A549 (cell line): ENCODE data around the gene AKIRIN2. TPM values are rescaled to one million over a fixed set of nuclear protein-coding genes. Genes with fewer than 3 reads are reported as not detected.

Experiments used
- ATAC-seq, 2 experiments: fragments of 200-7000 bp in 1 of 2; fragments of >200 bp in 1 of 2; cut with Nextera tagmentation in 1 of 2; cut with Tn5 transposase in 1 of 2; 3 replicates each; pipeline versions ENCODE4 v1.8.0 to v1.9.1; 2018 to 2020; ENCODE audit warnings: mild to moderate bottlenecking in 1 of 2, moderate library complexity in 1 of 2
- CTCF ChIA-PET: fragments of 300-600 bp; sonication (Branson Sonifier 250); formaldehyde crosslinking; extraction: SDS; loops from one replicate; lab custom pipeline; 2021; ENCODE audit warnings: antibody characterized with exemption, inconsistent platforms; lab: Yijun Ruan, JAX
- POLR2A ChIA-PET: fragments of 350-600 bp; formaldehyde crosslinking; extraction: SDS; loops from one replicate; lab custom pipeline; 2021; ENCODE audit warnings: antibody characterized with exemption, inconsistent platforms; lab: Yijun Ruan, JAX
- DNase-seq, 2 experiments: peaks; one replicate each; pipeline versions ENCODE4 v3.0.0 to v3.0.0-alpha.2; 2011 to 2016; ENCODE audit warnings: low read depth in 1 of 2, low spot score in 1 of 2
- FAIRE-seq: peaks from 2 replicates; lab custom pipeline; 2011; peaks lifted over from hg19 to GRCh38; lab: Jason Lieb, UNC
- H3K27ac ChIP-seq, 2 experiments: fragments of >200 bp; sonication (Bioruptor Twin); formaldehyde crosslinking; 3 replicates each; pipeline ENCODE4 v1.5.1; 2016 to 2017
- H3K4me1 ChIP-seq: fragments of >200 bp; sonication (Bioruptor Twin); formaldehyde crosslinking; 3 replicates; pipeline ENCODE4 v1.6.1; 2016
- H3K4me2 ChIP-seq: fragments of >200 bp; sonication (Bioruptor Twin); formaldehyde crosslinking; 3 replicates; pipeline ENCODE4 v1.6.1; 2016
- H3K4me3 ChIP-seq: fragments of >200 bp; sonication (Bioruptor Twin); formaldehyde crosslinking; 3 replicates; pipeline ENCODE4 v1.5.1; 2016
- H3K9me3 ChIP-seq: fragments of >200 bp; sonication (Bioruptor Twin); formaldehyde crosslinking; 3 replicates; pipeline ENCODE4 v1.6.1; 2016
- ATOH8 ChIP-seq: fragments of 250-450 bp; sonication (Bioruptor Pico); IDR thresholded peaks from 2 replicates; pipeline ENCODE4 v1.5.0; 2020; ENCODE audit warnings: low read depth, mild to moderate bottlenecking, moderate library complexity
- BHLHE40 ChIP-seq: IDR thresholded peaks from 2 replicates; pipeline ENCODE4 v1.6.1; 2012; ENCODE audit warnings: low read depth, low read length, inconsistent platforms
- CBX8 ChIP-seq: fragments of 200-600 bp; sonication (generic); IDR thresholded peaks from 2 replicates; pipeline ENCODE4 v1.6.1; 2016
- CEBPB ChIP-seq, 2 experiments: fragments of >200 bp in 1 of 2; sonication (Bioruptor Twin) in 1 of 2; formaldehyde crosslinking in 1 of 2; IDR thresholded peaks; 2 replicates each; pipeline ENCODE4 v1.6.1; 2012 to 2016
- CHD4 ChIP-seq: fragments of 200-600 bp; sonication (generic); IDR thresholded peaks from 2 replicates; pipeline ENCODE4 v1.6.1; 2016; ENCODE audit warnings: antibody characterized with exemption, mild to moderate bottlenecking, borderline replicate concordance
- E2F6 ChIP-seq: IDR thresholded peaks from 2 replicates; pipeline ENCODE4 v1.6.1; 2012; ENCODE audit warnings: low read depth, borderline replicate concordance
- EHMT2 ChIP-seq: fragments of 200-600 bp; sonication (generic); IDR thresholded peaks from 2 replicates; pipeline ENCODE4 v1.6.1; 2016; ENCODE audit warnings: antibody characterized with exemption, low read depth, mild to moderate bottlenecking, moderate library complexity
- EP300 ChIP-seq, 2 experiments: fragments of >200 bp; sonication (Bioruptor Twin); formaldehyde crosslinking; IDR thresholded peaks; 2 replicates in 1 of 2; 3 replicates in 1 of 2; pipeline ENCODE4 v1.6.1; 2016 to 2017
- FOSB ChIP-seq: fragments of 250-450 bp; sonication (Bioruptor Pico); IDR thresholded peaks from 2 replicates; pipeline ENCODE4 v1.5.0; 2020; ENCODE audit warnings: mild to moderate bottlenecking, moderate library complexity
- FOSL2 ChIP-seq, 2 experiments: fragments of 450-650 bp in 1 of 2; fragments of >200 bp in 1 of 2; sonication (Bioruptor Twin) in 1 of 2; formaldehyde crosslinking; IDR thresholded peaks; 2 replicates each; pipeline versions ENCODE4 v1.5.0 to v1.6.1; 2016 to 2020; ENCODE audit warnings: mild to moderate bottlenecking in 1 of 2, moderate library complexity in 1 of 2
- GATA3 ChIP-seq: IDR thresholded peaks from 2 replicates; pipeline ENCODE4 v1.6.1; 2012; ENCODE audit warnings: borderline replicate concordance
- HES2 ChIP-seq: fragments of >200 bp; sonication (Bioruptor Twin); formaldehyde crosslinking; IDR thresholded peaks from 2 replicates; pipeline ENCODE4 v1.6.1; 2016
- HOXB5 ChIP-seq: fragments of 250-450 bp; sonication (Bioruptor Pico); IDR thresholded peaks from 2 replicates; pipeline ENCODE4 v1.5.0; 2020; ENCODE audit warnings: mild to moderate bottlenecking, moderate library complexity
- JUN ChIP-seq, 2 experiments: fragments of >200 bp; sonication (Bioruptor Twin); formaldehyde crosslinking; IDR thresholded peaks; 2 replicates in 1 of 2; 3 replicates in 1 of 2; pipeline ENCODE4 v1.6.1; 2016 to 2017
- JUNB ChIP-seq: fragments of >200 bp; sonication (Bioruptor Twin); formaldehyde crosslinking; IDR thresholded peaks from 2 replicates; pipeline ENCODE4 v1.6.1; 2016
- KDM1A ChIP-seq: fragments of 200-600 bp; sonication (generic); IDR thresholded peaks from 2 replicates; pipeline ENCODE4 v1.6.1; 2016; ENCODE audit warnings: low read depth, mild to moderate bottlenecking
- MAFK ChIP-seq: fragments of 450-650 bp; IDR thresholded peaks from 2 replicates; pipeline ENCODE4 v1.6.1; 2014; ENCODE audit not compliant: partially characterized antibody
- MAX ChIP-seq: IDR thresholded peaks from 2 replicates; pipeline ENCODE4 v1.6.1; 2012
- NFE2L2 ChIP-seq: fragments of 150-350 bp; conservative IDR thresholded peaks from 2 replicates; pipeline ENCODE4 v1.6.1; 2014; ENCODE audit warnings: low read length
- NR3C1 ChIP-seq: fragments of >200 bp; sonication (Bioruptor Twin); formaldehyde crosslinking; IDR thresholded peaks from 3 replicates; pipeline ENCODE4 v1.6.1; 2017
- PBX3 ChIP-seq: IDR thresholded peaks from 2 replicates; pipeline ENCODE4 v1.6.1; 2012
- PHF8 ChIP-seq: fragments of 200-600 bp; sonication (generic); IDR thresholded peaks from 2 replicates; pipeline ENCODE4 v1.6.1; 2016; ENCODE audit warnings: low read depth, mild to moderate bottlenecking, antibody characterized with exemption, moderate library complexity, borderline replicate concordance
- POLR2A ChIP-seq: IDR thresholded peaks from 2 replicates; pipeline ENCODE4 v1.6.1; 2012; ENCODE audit warnings: mild to moderate bottlenecking, low read length
- POLR2AphosphoS2 ChIP-seq: conservative IDR thresholded peaks from 2 replicates; pipeline ENCODE4 v1.6.1; 2012; ENCODE audit warnings: low read length, improper control_type of control experiment, inconsistent platforms
- RARB ChIP-seq: fragments of 250-450 bp; sonication (Bioruptor Pico); IDR thresholded peaks from 2 replicates; pipeline ENCODE4 v1.8.0; 2021; ENCODE audit warnings: mild to moderate bottlenecking, moderate library complexity
- SMC3 ChIP-seq: fragments of >200 bp; sonication (Bioruptor Twin); formaldehyde crosslinking; IDR thresholded peaks from 3 replicates; pipeline ENCODE4 v1.6.1; 2018; ENCODE audit warnings: inconsistent platforms
- ZC3H11A ChIP-seq: fragments of 450-650 bp; IDR thresholded peaks from 2 replicates; pipeline ENCODE4 v1.6.1; 2014; ENCODE audit warnings: antibody characterized with exemption, mild to moderate bottlenecking
- ZFP36 ChIP-seq: fragments of 450-650 bp; IDR thresholded peaks from 2 replicates; pipeline ENCODE4 v1.6.1; 2014; ENCODE audit warnings: borderline replicate concordance; ENCODE audit not compliant: partially characterized antibody
- ZNF302 ChIP-seq: fragments of 250-450 bp; sonication (Bioruptor Pico); IDR thresholded peaks from 2 replicates; pipeline ENCODE4 v1.9.0; 2021; ENCODE audit warnings: inconsistent platforms, mild to moderate bottlenecking, moderate library complexity
- WGBS: methylation state at CpG from one replicate; pipeline ENCODE4 v1.1.6; 2017; ENCODE audit errors: missing lambda C conversion rate; 5-methylcytosine and 5-hydroxymethylcytosine counted together
- polyA plus RNA-seq, 4 experiments: library from polyadenylated mRNA; depleted of rRNA in 3 of 4; stranded (reverse); fragments of >200 nt; fragmentation: RNase III in 1 of 4; extraction: RNeasy Plus Mini Kit Qiagen cat#74134 plus additional on column Dnase treatment in 1 of 4; gene quantifications; 2 replicates in 3 of 4; 3 replicates in 1 of 4; pipeline ENCODE4 v1.2.3, GENCODE V29; 2011 to 2017

The AKIRIN2 gene
- polyA plus RNA-seq, 2 of the 4 experiments (the other 2 are of a cell fraction) = 23.7 to 40.1 TPM

- Histone ChIP-seq H3K4me2 (peak overlapping the region; percentile 78; the same call in 2 of the 3 replicates), H3K4me1 (peaks cover 60% of the 10 kb centered on the region), H3K27ac (peak overlapping the region; percentile 86 to 93), H3K9me3 (0 out of 3 replicates have a peak, but pooled peaks cover 7% of the 10 kb centered on the region), H3K4me3 (no peak overlapping the region)
- DNase-seq = no peak
- CTCF ChIA-PET = interaction anchor here (1.3 to 1.4 kb wide), 2 partner anchors 24 to 28 kb away, joined by 3 to 5 read pairs; no protein-coding TSS in a partner anchor
- 43% methylated on average over 3 of the region's 3 CpGs for WGBS
- TF ChIP-seq MAFK (peak; percentile 9), FOSL2 (IDR thresholded peaks at IDR 0.05) (no peak), FOSL2 (CRISPR knock-in tag; IDR thresholded peaks at IDR 0.05) (no peak)
- no peak for FAIRE-seq
- POLR2A ChIA-PET = interaction anchor here (1.1 kb wide), 1 partner anchor 29 kb away, joined by 3 read pairs; no protein-coding TSS in a partner anchor
- ATAC-seq = no peak
Measured at GRCh38 chr6:87728706-87729105, 26.7 kb upstream of the AKIRIN2 start.

- ChIA-PET CTCF (no interaction called here), POLR2A (no interaction called here)
- ATAC-seq = no peak
- DNase-seq = no peak
- no peak for FAIRE-seq
- Histone ChIP-seq H3K27ac (peak overlapping the region; percentile 93), H3K4me2 (no peak overlapping the region), H3K9me3 (0 out of 3 replicates have a peak, but pooled peaks cover 7% of the 10 kb centered on the region), H3K4me1 (peaks cover 63% of the 10 kb centered on the region), H3K4me3 (no peak overlapping the region)
- TF ChIP-seq MAX (no peak), GATA3 (no peak), PBX3 (no peak), POLR2A (no peak), PHF8 (no peak), FOSB (CRISPR knock-in tag) (no peak), E2F6 (no peak), CHD4 (no peak), JUN (IDR thresholded peaks at IDR 0.05) (no peak), HES2 (no peak), EHMT2 (no peak)
- 98% methylated on average over 4 of the region's 4 CpGs for WGBS
Measured at GRCh38 chr6:87724983-87725811, 23.2 kb upstream of the AKIRIN2 start.

GRCh38 chr6:87723170-87724078, 21.4 kb upstream of the AKIRIN2 start:
- H3K4me1 ChIP-seq = peaks cover 61% of the 10 kb centered on the region
- ChIA-PET CTCF (interaction anchor here (0.8 to 2.0 kb wide), 2 partner anchors 18 to 49 kb away, joined by 3 to 7 read pairs; no protein-coding TSS in a partner anchor), POLR2A (interaction anchor here (0.9 to 1.4 kb wide), 4 partner anchors 9 to 66 kb away, joined by 3 to 14 read pairs (median 4); partner anchors contain the start of gene AKIRIN2)
- FAIRE-seq (peak; percentile 39), ATAC-seq (peak; percentile 93 to 97), DNase-seq (peak; percentile 78 to 94)
- peak overlapping the region; percentile 93 for H3K27ac ChIP-seq
- H3K9me3 ChIP-seq = 0 out of 3 replicates have a peak, but pooled peaks cover 7% of the 10 kb centered on the region
- WGBS = 47% methylated on average over 7 of the region's 8 CpGs
- no peak overlapping the region for H3K4me3 ChIP-seq
- peak overlapping the region; percentile 60 for H3K4me2 ChIP-seq
- TF ChIP-seq CBX8 = no peak
- TF ChIP-seq ZNF302 (CRISPR knock-in tag) = no peak
- TF ChIP-seq MAX = peak; percentile 94
- TF ChIP-seq EP300 (IDR thresholded peaks at IDR 0.05) = peak; percentile 72 to 83; a peak in 2 of 5 replicates
- peak in 1 of 2 experiments; percentile 62; a peak in 1 of 4 replicates for TF ChIP-seq CEBPB (IDR thresholded peaks at IDR 0.05)
- TF ChIP-seq ZFP36 = no peak
- peak; percentile 79 for TF ChIP-seq JUNB
- TF ChIP-seq NR3C1 = no peak
- TF ChIP-seq RARB (CRISPR knock-in tag) = no peak
- TF ChIP-seq POLR2AphosphoS2 = no peak
- no peak for TF ChIP-seq BHLHE40
- TF ChIP-seq SMC3 = peak; percentile 36; the same call in 2 of the 3 replicates
- peak; percentile 60; the same call in 1 of the 2 replicates for TF ChIP-seq ATOH8 (CRISPR knock-in tag)
- TF ChIP-seq KDM1A = no peak
- no peak for TF ChIP-seq ZC3H11A
- TF ChIP-seq MAFK = peak; percentile 100
- no peak for TF ChIP-seq FOSB (CRISPR knock-in tag)
- TF ChIP-seq HOXB5 (CRISPR knock-in tag) = 0 out of 2 replicates have a peak, but pooled peaks have one; percentile 29
- peak; percentile 98 for TF ChIP-seq NFE2L2
